HEK293T (cell line): ENCODE measurements around the gene ANP32A.

ENCODE experiments used
- ARNT ChIP-seq: fragments of 450-650 bp; IDR thresholded peaks from 2 replicates; pipeline ENCODE4 v1.6.1; 2017; ENCODE audit warnings: mild to moderate bottlenecking
- BHLHE40 ChIP-seq: fragments of 450-650 bp; IDR thresholded peaks from 2 replicates; pipeline ENCODE4 v1.6.1; 2016; ENCODE audit warnings: mild to moderate bottlenecking, moderate library complexity, borderline replicate concordance
- CTBP1 ChIP-seq: fragments of 450-650 bp; IDR thresholded peaks from 2 replicates; pipeline ENCODE4 v1.6.1; 2016; ENCODE audit warnings: borderline replicate concordance
- ELF4 ChIP-seq: fragments of 450-650 bp; IDR thresholded peaks from 2 replicates; pipeline ENCODE4 v1.6.1; 2017; ENCODE audit warnings: antibody characterized with exemption
- FOXA1 ChIP-seq: fragments of 450-650 bp; IDR thresholded peaks from 2 replicates; pipeline ENCODE4 v1.6.1; 2016; ENCODE audit warnings: mild to moderate bottlenecking
- FOXK2 ChIP-seq: fragments of 450-650 bp; IDR thresholded peaks from 2 replicates; pipeline ENCODE4 v1.6.1; 2016; ENCODE audit warnings: mild to moderate bottlenecking
- FOXM1 ChIP-seq: fragments of 450-650 bp; IDR thresholded peaks from 2 replicates; pipeline ENCODE4 v1.6.1; 2017; ENCODE audit warnings: mild to moderate bottlenecking, borderline replicate concordance
- HDGF ChIP-seq: fragments of 450-650 bp; IDR thresholded peaks from 2 replicates; pipeline ENCODE4 v1.6.1; 2017; ENCODE audit warnings: antibody characterized with exemption, borderline replicate concordance
- PKNOX1 ChIP-seq: fragments of 450-650 bp; IDR thresholded peaks from 2 replicates; pipeline ENCODE4 v1.6.1; 2016
- SP1 ChIP-seq: fragments of 450-650 bp; IDR thresholded peaks from 2 replicates; pipeline ENCODE4 v1.6.1; 2017
- SUZ12 ChIP-seq: fragments of 450-650 bp; IDR thresholded peaks from 2 replicates; pipeline ENCODE4 v1.6.1; 2016; ENCODE audit warnings: mild to moderate bottlenecking

DNA sequence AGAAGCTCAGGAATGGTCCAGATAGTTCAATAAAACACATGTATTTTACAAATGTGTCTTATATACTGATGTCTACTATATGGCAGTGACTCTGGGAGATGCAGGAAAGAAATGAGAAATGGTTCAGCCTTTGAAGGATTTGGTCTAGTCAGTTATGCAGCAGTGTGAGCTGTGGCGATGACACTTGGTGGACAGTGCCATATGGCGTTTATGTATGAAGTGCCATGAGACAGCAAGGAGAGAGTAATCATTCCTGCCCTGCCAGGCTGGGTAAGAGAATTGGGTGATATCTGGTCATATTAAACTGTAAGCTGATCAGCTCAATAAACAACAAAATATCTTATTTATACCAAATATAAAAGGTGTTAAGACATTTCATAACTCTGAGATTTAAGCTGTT is 47.6 kb upstream of the ANP32A start:
- TF ChIP-seq CTBP1 (no peak), SP1 (no peak), ARNT (no peak), PKNOX1 (no peak), FOXK2 (no peak), FOXM1 (no peak), BHLHE40 (no peak), SUZ12 (no peak), HDGF (no peak), FOXA1 (no peak), ELF4 (no peak)
